Activated CD4-positive, alpha-beta T cell treated with anti-CD3 and anti-CD28 coated beads, Interleukin-2, amount 50 U/mL, for 16 hours (primary cell): Measurements from ENCODE around the gene CYP2C9.
"Not testable (repeated sequence)": the region's sequence is repeated elsewhere in the genome, so short reads cannot be mapped to it uniquely, and the experiment has no call there.

Experiments used
- DNase-seq: peaks from one replicate; pipeline ENCODE4 v3.0.0-alpha.2; 2020

CYP2C9 gene

DNA sequence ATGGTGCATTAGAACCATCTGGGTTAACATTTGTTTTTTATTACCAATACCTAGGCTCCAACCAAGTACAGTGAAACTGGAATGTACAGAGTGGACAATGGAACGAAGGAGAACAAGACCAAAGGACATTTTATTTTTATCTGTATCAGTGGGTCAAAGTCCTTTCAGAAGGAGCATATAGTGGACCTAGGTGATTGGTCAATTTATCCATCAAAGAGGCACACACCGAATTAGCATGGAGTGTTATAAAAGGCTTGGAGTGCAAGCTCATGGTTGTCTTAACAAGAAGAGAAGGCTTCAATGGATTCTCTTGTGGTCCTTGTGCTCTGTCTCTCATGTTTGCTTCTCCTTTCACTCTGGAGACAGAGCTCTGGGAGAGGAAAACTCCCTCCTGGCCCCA is at the start of gene CYP2C9:
Gene CYP2C9 (plus strand): TSS at position 276 of the 400 bp plus-strand sequence. CDS start 25 bp downstream, at position 301.
- DNase-seq = no peak

DNA sequence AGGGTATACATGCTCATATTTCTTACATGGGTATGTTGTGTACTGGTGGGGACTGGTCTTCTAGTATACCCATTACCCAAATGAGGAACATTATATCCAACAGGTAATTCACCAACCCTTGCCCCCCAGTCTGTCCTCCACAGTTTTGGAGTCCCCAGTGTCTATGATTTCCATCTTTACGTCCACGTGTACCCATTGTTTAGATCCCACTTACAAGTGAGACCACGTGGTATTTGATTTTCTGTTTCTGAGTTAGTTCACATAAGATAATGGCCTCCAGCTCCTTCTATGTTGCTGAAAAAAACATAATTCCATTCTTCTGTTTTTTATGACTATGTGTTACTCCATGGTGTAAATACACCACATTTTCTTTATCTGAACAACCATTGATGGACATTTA is 49.3 kb upstream of the CYP2C9 start:
- no peak for DNase-seq

DNA sequence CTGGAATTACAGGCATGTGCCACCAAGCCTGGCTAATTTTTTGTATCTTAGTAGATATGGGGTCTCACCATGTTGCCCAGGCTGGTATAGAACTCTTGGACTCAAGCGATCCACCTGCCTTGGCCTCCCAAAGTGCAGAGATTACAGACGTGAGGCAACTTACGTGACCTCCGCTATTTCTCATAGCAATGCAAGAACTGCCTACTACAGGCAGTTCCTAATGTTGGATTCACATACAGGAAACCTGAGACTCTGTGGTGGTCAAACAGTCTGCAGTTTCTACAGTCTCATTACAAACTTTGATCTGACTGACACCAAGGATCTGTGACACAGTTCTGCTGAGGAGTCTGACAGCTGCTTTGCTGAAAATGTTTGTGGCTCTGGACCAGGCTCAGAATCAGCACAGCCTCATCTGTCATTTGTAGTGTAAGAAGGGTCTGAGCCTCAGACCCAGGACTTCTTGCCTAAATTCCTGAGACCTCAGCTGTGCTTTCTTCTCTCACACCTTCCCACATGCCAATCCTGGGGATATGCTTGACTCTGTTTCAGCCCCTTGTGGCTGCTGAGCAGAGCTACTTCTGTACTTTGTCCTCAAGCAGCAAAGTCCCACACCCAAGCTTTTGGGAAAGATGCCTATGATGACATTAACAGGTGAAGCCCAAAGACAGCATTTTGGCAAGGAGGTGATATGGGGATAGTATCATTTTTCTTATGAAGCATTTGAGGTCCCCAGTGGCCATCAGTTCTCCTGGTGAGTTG is 48.0 kb upstream of the CYP2C9 start:
- no peak for DNase-seq

DNA sequence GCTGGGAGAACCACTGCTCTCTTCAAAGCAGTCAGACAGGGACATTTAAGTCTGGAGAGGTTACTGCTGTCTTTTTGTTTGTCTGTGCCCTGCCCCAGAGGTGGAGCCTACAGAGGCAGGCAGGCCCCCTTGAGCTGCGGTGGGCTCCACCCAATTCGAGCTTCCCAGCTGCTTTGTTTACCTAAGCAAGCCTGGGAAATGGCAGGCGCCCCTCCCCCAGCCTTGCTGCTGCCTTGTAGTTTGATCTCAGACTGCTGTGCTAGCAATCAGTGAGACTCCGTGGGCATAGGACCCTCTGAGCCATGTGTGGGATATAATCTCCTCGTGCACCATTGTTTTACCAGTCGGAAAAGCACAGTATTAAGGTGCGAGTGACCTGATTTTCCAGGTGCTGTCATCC is 40.0 kb upstream of the CYP2C9 start:
- not testable (repeated sequence) for DNase-seq

DNA sequence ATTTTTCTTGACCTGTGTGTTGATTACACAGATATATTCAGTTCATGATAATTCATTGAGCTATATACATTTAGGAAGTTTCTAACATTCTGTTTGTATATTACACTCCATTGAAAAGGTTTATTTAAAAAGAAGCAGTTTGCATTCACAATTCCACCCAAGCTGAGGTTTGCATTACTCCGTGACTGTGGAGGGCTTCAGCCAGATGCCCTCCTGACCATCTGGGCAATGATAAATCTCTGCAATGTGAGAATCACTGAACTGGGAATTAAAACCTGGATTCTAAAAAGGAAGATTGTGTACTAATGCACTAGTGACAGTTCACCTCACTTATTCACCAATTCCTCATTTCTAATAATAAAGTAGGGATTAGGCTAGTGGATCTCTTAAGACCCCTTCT is 36.4 kb upstream of the CYP2C9 start:
- no peak for DNase-seq

DNA sequence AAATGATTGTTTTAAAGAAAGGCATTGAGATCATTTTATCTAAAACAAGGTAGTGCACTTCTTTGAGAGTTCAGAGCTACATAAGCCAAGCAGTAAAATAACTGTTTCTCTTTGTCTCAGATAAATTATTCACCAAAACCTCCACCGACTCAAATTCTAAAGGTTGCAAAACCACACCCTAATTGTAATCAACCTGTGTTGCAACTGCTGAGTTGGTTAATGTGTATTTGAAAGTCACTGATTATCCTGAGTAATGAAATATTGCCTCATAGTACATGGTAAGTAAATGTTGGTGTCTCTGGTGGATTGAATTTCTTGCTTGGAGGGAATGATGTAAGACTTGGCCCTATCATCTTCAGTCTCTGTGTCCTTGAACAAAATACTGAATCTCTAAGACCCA is 35.9 kb upstream of the CYP2C9 start:
- no peak for DNase-seq

DNA sequence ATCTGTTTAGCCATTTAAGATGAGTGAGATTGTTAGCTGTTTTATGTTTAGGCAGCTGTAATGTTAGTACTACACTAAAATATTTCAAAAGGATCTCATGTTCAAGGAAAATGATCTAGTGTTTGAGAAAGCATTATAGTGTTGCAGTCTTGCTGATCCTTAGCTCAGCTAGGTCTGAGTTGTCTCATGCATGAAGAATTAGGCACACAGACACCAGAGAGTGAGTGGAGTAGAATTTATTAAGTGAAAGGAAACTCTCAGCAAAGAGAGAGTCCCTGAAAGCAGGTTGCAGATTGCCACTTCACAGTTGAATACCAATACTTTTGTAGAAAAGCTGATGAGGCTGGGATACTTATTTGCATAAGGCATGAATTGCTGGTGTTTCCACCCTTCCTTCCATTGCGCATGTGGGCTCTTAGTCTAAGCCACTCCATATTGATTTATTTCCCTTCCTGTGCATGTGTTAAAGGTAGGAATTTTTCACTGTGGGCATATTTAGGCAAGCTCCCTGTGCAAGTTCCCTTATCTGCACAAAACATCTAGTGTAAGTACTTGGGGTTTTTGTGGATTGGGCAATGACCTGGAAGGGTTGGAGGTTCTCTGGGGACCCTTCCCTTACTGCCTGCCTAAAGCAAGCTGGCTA is 33.8 kb upstream of the CYP2C9 start:
- not testable (repeated sequence) for DNase-seq

DNA sequence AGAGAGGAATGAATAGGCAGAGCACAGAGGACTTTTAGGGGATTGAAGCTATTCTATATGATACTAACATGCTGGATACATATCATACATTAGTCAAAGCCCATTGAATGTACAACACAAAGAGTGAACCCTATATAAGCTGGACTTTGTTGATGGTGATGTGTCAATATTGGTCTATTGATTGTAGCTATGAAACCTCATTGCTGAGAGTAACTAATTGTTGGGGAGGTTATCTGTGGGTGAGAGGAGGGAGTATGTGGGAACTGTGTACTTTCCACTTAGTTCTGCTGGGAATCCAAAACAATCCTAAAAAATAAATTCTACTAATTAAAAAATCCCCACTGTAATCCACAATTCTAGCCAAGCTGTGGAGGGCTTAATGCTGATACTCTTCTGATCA is 22.0 kb upstream of the CYP2C9 start:
- DNase-seq = no peak

DNA sequence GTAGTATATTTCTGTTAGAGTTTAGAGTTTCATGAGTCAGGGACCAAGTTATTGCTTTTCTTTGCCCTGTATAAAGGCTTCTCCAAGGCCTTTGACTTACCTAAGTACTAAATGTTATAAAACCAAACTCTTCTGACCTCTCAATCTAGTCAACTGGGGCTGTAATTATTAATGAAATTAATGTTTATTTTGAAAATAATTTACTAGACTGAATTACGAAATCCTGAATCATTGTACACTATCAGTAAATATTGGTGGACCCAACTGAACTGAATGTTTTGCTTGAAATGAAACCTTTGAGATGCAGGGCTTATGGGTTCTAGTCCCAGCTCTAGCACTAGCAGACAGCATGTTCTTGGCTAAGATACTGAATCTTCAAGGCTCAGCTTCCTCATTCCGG is 1.7 kb upstream of the CYP2C9 start:
- DNase-seq = no peak

DNA sequence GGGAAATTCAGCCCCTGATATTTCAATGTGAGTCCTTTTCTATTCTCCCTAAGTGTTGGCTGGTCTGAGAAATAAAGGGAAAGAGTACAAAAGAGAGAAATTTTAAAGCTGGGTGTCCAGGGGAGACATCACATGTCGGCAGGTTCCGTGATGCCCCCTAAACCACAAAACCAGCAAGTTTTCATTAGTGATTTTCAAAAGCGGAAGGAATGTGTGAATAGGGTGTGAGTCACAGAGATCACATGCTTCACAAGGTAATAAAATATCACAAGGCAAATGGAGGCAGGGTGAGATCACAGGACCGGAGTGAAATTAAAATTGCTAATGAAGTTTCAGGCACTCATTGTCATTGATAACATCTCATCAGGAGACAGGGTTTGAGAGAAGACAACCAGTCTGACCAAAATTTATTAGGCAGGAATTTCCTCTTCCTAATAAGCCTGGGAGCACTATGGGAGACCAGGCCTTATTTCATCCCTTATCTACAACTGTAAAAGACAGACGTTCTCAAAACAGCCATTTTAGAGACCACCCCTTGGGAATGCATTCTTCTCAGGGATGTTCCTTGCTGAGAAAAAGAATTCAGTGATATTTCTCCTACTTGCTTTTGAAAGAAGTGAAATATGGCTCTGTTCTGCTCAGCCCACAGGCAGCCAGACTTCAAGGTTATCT is 5.1 kb downstream of the CYP2C9 start:
- not testable (repeated sequence) for DNase-seq

DNA sequence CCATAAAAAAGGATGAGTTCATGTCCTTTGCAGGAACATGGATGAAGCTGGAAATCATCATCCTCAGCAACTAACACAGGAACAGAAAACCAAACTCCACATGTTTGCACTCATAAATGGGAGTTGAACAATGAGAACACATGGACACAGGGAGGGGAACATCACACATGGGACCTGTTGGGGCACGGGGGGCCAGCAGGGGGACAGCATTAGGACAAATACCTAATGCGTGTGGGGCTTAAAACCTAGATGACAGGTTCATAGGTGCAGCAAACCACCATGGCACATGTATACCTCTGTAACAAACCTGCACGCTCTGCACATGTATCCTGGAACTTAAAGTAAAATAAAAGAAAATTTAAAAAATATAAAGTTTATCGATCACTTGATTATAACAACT is 7.7 kb downstream of the CYP2C9 start:
- DNase-seq = not testable (repeated sequence)

DNA sequence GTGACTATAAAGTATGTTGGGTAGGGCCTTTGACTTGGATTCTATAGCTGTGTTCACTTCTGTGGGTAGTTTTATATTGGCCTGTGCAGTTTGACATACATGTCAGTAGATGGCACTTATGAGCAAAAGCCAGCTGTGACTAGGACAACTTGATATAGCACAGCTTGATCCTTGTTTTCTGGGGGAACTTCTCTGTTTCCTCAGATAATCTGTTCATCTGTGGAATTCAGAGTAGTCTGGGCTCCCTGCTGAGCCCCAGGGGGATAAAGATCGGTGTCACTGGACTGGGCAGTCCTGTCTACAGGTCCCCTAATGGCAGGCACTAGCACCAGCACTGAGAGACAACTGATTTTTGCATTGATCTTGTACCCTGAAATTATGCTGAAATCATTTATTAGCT is 25.4 kb downstream of the CYP2C9 start:
- DNase-seq = peak; percentile 25

DNA sequence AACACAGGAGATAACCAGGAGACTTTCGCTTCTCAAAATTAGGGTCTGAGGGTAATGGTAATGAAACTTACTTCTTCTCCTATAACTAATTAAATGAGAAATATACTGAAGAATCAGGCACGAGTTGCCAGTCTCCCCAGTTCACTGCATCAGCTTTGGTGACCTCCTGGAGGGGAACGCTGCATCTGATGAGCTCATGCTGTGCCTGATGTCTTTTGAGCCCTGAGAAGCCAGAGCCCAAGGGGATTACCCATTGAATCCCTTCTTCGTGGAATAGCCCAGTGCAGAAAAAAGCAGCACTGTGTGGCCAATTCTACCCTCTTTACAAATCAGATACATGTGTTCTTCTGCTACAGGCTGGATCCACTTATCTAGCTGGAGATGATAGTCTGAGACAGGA is 45.1 kb downstream of the CYP2C9 start:
- no peak for DNase-seq

DNA sequence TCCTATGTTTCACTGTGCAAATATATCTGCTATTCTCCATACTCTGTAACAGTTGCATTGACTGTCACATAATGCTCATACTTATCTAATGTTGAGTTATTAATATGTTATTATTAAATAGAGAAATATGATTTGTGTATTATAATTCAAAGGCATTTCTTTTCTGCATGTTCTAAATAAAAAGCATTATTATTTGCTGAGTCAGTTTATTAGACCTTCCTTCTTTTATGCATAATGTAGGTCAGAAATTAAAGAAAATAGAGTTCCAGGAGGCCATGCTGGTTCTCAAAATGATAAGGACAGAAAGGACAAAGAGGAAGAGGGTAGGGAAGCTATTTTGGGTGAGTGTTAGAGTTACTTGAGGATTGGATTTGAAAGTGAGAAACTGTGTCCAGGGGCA is 50.7 kb downstream of the CYP2C9 start:
- no peak for DNase-seq

DNA sequence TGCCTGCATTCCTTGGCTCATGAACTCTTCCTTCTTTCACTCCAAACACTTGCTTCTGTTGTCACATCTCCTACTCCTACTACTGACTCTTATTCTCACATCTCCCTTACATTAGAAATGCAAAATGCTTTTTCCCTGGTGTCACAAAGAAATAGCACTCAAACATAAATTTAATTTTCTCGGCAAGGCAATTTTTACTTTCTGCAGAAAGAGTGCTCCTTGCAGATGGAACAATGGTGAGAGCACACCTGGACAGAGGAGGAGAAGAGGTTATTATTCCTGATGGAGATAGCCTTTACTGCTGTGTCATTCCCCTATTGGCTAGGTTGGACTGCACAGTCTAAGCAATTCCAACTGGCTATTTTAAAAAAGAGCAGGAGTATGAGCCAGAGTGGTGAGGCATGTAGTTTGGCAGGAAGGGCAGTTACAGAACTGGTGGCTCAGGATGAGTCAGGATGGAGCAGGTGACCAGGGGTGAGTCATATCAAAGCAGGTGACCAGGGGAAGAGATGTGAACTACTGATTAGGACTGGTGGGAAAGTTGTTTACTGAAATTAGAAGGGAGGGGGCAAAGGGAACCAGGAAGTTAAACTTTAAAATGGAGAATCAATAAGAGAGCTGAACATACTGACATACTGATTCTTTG is 52.9 kb downstream of the CYP2C9 start:
- no peak for DNase-seq

DNA sequence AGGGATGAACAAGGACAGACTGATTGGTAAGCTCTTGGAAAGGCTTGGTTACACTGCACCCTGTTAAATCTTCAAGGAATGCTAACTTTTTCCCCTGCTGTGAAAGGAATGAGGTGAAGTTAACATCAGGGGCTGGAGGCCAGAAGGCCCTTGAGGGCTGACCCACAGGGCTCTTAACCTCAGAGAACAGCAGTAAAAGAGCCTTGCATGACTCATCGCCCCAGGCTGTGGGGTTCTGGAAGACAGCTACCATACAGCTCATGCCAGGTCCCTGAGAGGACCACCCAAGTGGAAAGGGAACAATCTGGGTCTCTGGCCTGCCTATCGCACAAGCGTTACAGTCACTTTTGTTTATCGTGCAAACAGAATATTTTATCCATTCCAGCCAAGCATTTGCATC is 54.4 kb downstream of the CYP2C9 start:
- no peak for DNase-seq

DNA sequence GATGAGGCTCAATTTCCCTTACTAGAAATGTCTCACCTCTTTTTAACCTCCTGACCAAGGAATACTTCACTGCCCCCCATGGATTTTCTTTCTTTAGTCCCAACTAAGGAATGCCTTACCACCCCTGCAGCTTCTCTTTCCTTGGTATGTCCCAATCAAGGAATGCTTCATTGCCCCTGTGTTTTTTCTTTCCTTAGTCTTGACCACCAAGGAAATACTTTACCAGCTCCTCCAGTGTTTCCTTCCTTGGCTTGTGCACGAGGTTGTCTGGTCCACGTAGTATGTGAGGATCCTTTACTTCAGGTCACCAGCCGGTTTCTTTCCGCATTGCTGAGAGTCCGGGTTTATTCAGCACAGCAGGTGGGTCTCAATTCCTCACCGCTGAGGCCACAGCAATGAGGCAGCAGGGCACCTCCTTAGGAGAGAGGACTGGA is 59.3 kb downstream of the CYP2C9 start:
- DNase-seq = no peak

DNA sequence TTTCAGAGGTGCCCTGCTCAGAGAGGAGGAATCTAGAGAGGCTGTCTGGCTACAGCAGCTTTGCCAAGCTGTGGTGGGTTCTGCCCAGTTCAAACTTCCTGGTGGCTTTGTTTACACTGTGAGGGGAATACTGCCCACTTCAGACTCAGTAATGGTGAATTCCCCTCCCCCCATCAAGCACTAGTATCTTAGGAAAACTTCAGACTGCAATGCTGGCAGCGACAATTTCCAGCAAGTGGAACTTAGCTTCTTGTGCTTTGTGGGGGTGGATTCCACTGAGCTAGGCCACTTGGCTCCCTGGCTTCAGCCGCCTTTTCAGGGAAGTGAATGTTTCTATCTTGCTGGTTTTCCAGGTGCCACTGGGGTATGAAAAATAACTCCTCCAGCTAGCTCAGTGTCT is 88.0 kb downstream of the CYP2C9 start:
- DNase-seq = no peak

DNA sequence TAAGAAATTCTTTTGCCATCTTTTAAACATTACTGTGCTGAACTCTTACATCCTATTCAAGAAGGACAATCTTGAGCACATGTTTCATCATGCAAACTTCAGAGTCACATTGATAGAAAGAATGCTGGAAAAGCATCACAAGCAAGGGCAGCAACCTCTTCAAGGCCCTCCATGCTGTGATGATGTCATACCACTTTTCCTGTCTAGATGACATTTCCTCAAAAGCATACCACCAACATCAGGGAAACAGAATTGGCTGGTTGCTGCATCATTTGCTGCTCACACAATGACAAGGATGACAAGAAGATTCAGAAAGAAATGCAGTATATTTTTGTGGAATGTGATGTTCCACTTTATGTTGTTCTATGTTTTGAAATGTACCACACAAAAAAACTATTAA is 93.2 kb downstream of the CYP2C9 start:
- no peak for DNase-seq

DNA sequence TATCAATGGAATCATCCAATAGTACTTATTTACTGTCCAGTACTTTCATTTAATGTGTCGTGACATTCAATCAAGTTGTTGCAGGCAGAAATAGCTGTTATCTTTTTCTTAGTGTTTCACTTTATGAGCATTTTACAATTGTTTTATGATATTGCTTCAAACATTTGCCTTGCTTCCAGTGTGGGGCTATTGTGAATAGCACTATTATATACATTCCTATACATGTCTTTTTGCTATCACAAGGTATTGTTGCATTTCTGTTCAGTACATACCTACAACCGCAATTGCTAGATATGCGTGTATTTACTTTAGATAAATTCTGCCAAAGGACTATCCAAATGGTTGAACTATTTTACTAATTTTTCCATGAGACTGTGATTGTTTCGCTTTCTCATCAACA is 95.9 kb downstream of the CYP2C9 start:
- no peak for DNase-seq

DNA sequence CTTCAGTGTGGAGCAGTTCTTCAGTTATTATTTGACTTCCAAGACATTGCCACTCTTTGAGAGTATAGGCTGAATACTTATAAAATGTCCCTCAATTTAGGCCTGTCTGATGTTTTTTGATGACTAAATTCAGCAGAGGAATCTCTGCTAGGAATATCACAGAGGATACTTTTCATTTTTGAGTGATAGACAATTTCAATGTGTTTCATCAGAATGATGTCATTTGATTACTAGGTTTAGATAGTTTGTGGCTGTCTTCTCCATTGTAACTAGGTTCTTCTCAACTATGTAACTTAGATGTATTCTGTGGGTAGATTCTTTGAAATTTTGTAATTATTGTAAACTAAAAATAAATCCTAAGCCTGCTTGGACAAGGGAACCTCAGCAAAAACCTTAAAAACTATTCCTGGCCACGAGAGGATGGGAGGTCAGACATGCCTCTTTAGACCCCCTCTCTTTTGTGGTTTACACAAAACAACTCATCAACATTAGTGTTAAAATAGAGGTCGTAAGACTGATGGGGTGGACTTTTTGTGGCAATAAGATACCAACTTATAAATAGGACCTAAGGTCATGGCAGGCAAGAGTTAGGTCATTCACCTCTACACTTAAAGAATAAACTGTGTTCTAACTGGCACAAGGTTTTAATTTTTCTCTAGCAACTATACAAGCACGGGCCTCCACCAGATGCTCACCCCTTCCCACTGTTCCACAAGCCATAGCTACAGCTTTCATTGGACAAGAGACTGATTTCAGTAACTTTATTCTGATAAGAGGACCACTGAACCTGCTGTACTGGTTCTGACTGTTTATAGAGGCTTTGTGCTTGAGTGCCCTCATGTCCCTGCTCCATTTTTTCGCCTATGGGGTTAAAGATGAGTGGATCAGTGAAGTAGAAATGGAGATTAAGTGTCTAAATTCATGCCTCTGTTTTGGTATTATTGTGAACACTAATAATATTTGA is 97.2 kb downstream of the CYP2C9 start:
- no peak for DNase-seq

DNA sequence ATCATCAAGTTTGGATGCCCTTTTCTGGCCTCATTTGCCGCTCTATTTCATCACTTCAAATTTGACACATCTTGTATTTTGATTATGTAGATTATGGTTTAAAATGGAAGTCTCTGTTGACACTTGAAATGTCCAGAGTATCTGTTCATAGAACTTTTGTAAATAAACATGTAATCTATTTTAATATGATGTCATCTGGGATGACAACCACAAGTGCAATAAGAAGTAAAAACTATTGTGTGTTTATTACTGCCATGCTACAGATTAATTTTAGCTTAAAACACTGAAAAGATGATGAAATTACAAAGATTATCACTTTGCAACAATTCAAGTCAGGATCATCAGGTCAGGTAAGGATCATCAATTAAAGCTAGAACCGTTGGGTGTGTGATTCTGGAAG is 100.8 kb downstream of the CYP2C9 start:
- DNase-seq = no peak
